Medulla oblongata (tissue), 1 donor: ENCODE results near the gene AASDH.

ENCODE experiments used
- DNase-seq: peaks from one replicate; pipeline ENCODE4 v3.0.0-alpha.2; 2015; ENCODE audit errors: extremely low spot score

AASDH gene

GRCh38 chr4:56315543-56315942, 71.7 kb downstream of the AASDH start:
- no peak for DNase-seq

GRCh38 chr4:56315041-56315440, 72.2 kb downstream of the AASDH start:
- no peak for DNase-seq

GRCh38 chr4:56314207-56314915, 72.9 kb downstream of the AASDH start:
- no peak for DNase-seq

DNA sequence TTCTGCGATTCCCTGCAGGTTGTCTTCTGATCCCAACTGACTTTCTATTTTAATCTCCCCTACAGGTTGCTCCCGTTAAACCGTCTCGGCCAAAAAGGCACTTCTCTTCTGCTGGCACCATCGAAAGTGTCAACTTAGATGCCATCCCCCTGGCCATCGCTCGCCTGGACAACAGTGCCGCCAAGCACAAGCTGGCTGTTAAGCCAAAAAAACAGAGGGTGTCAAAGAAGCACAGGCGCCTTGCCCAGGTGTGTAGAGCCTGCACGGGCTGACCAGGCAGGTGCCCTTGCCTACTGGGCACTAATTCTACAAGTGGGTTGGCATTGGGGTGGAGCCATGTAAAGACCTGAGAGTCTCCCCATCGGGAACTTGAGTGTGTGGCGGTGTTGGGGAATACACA, 74.2 kb downstream of the AASDH start:
- DNase-seq: no peak

DNA sequence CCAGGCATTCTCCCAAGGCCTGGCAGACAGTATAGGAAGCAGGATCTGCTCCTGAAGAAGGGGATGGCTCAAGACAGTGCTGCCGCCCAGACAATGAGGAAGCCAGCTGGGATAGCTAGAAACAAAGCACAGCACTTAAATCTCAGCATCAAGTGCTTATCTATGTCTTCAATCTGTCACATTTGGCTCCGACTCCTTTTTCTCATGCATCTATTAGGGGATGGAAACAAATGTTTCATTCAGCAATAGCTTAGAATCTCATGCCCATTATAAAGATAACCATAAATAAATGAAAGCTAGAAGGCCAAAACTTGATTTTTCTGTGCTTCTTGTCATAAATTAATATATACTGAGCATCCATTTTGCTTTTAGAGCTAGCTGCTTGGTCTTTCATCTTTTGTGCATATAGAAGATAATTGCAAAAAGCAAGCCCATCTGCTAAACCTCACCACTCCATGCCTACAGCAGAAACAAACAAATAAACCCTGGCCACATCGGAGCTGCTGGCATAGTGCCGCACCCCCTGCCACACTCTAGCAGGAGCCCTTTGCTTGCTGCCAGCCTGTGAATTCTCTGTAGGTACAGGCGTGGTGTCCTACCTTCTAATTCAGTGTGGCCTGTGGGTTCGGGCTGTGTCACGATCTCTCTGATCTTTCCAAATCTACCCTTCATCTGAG, 75.9 kb downstream of the AASDH start:
- no peak for DNase-seq

- peak; percentile 60 for DNase-seq
These were observed 76.7 kb downstream of the AASDH start for GRCh38 chr4:56310401-56311125.

DNA sequence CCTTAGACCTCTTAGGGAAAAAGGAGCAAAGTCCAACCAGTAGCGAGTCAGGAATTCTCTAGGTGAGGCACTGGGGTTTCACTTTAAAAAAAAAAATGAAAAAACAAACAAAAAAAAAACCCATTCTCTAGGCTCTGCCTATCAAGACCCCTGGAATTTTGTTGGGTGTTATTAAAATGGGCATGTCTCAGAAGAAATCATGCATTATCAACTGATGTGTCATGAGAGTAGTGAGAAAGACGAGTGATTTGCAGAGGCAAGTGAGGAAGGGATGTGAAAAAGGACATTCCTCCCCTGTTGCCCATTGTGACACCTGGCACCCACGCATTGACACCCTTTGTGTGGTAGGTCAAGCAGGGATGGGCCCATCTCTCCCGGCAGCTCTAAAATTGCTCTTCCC, 78.9 kb downstream of the AASDH start:
- DNase-seq: no peak

GRCh38 chr4:56307423-56307822, 79.9 kb downstream of the AASDH start:
- DNase-seq: no peak

DNA sequence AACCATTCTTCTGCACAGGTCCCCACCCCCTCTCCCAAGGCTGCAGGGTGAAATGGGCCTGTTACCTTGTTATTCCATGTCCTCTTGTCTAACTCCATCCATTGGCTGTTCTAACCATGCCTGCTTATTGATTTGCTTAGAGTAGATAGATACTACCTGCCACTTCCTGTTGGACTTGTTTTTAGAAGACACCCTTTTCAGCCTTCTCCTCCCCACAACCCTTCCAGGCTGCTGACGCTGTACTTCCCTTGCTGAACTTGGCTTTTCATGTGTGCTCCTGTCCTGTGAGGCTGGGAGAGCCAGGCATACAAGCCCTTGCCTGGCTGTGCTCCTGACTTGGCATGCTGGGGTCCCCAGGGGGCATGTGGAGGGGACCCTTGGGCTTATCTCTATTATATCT, 81.9 kb downstream of the AASDH start:
- no peak for DNase-seq

GRCh38 chr4:56303921-56304320, 83.4 kb downstream of the AASDH start:
- DNase-seq: no peak

GRCh38 chr4:56302760-56303159, 84.5 kb downstream of the AASDH start:
- DNase-seq: no peak

GRCh38 chr4:56301997-56302496, 85.2 kb downstream of the AASDH start:
- no peak for DNase-seq

DNA sequence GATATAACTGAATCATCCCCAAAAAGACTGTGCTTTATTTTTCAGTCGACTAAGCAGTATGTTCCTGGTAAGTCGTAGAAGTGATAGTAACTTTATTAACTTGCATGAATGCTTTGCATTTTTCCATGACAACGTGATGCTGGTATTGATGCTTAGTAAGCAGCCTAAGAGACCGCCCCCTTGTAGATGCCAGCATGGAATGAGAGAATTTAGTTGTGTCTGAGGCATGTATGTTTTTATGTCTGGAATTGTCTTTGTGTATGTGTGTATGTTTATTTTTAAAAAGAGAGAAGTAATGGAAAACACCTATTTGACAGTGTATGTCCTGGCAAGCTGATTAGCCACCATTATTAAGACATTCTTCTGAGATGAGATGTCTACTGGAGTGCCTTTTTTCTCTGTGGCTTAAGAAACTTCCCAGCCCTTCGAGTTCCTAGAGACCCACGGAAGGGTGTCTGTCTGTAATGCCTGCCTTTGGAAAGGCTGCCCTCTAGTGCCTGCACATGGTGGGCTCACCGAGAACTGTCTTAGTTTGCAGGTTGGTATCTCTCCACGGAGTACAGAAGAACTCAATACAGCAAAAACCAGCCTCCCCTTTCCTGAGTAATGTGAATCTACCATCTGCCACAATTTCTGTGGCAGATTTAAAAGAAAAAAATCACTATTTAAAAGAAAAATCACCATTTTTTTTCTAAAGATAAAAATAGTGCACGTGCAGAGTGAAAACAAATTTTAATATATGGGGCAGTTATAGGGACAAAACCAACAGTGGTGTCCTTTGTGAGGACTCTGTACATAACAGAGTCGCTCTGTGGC, 85.9 kb downstream of the AASDH start:
- DNase-seq: peak; percentile 91

- DNase-seq: no peak
These were observed 89.1 kb downstream of the AASDH start for GRCh38 chr4:56298236-56298635.

- DNase-seq: no peak
These were observed 89.5 kb downstream of the AASDH start for GRCh38 chr4:56297776-56298175.

DNA sequence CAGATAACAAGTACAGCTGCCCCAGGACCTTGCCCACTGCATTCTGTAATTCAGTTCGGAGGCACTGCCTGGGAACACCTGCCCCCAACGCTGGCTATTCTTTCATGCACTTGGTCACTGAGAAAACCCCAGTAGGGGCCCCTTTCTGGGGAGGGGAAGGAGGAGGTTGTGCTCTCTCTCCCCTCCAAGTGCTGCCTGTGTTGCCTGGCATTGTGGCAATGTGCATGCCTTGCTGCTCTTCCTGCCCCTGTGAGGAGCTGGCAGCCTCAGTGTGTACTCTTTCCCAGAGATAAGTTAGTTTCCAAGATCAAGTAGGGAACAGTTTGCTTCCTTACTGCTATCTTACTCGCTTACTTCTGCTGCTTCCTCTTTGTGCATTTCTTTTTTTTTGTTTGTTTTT, 90.8 kb downstream of the AASDH start:
- DNase-seq: no peak

GRCh38 chr4:56293121-56293520, 94.2 kb downstream of the AASDH start:
- no peak for DNase-seq

- peak; percentile 42 for DNase-seq
These were observed 97.4 kb downstream of the AASDH start for GRCh38 chr4:56289934-56290333.

DNA sequence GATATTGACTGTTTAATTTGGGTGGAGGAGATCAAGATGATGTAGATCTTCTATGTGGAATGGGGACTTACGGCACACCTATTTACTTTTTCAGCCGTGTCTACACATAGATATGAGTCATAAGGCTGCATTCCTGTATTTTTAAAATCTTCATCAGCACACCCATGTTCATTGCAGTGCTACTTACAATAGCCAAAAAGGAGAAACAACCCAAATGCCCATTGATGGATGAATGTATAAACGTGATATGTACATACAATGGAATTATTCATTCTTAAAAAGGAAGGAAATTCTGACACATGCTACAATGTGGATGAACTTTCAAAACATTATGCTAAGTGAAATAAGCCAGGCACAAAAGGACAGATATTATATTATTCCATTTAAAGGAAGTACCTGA, 98.6 kb downstream of the AASDH start:
- no peak for DNase-seq
